Loucy (cell line): ENCODE measurements around the gene KRTAP10-3.

Experiments used
- CTCF ChIP-seq: fragments of 200-600 bp; sonication (generic); conservative IDR thresholded peaks from 2 replicates; pipeline ENCODE4 v1.5.1; 2014; ENCODE audit warnings: mild to moderate bottlenecking, antibody characterized with exemption, low read length
- EZH2phosphoT487 ChIP-seq: fragments of 200-600 bp; IDR thresholded peaks from 2 replicates; pipeline ENCODE4 v1.6.1; 2018; ENCODE audit warnings: antibody characterized with exemption, mild to moderate bottlenecking, moderate library complexity, borderline replicate concordance

- no peak for TF ChIP-seq CTCF
- TF ChIP-seq EZH2phosphoT487, result no peak
These were observed 29.0 kb downstream of the KRTAP10-3 start for GRCh38 chr21:44529503-44530125.
